SU-DHL-6 (cell line): Measurements from ENCODE around the gene TRAK2.

Experiments used
- H2AFZ ChIP-seq: fragments of 200-600 bp; sonication (generic); 2 replicates; pipeline ENCODE4 v1.6.1; 2014; ENCODE audit warnings: low read depth, mild to moderate bottlenecking, moderate library complexity, mixed read lengths, antibody characterized with exemption, low read length; ENCODE audit not compliant: severe bottlenecking
- H3F3A ChIP-seq: fragments of 200-600 bp; shearing (Covaris generic); 2 replicates; pipeline ENCODE4 v1.6.0; 2016; ENCODE audit warnings: antibody characterized with exemption, mild to moderate bottlenecking; ENCODE audit not compliant: insufficient read depth
- H3K27ac ChIP-seq: fragments of 200-600 bp; sonication (generic); 2 replicates; pipeline ENCODE4 v1.5.1; 2016; ENCODE audit warnings: low read depth, mild to moderate bottlenecking, low read length, moderate library complexity, mixed read lengths
- H3K27me3 ChIP-seq: fragments of 200-600 bp; sonication (generic), shearing (Covaris generic); 2 replicates; pipeline ENCODE4 v1.6.0; 2014; ENCODE audit warnings: mild to moderate bottlenecking, low read length
- H3K36me3 ChIP-seq: fragments of 200-600 bp; sonication (generic); 2 replicates; pipeline ENCODE4 v1.6.1; 2014; ENCODE audit warnings: mild to moderate bottlenecking, low read length, mixed read lengths
- H3K4me2 ChIP-seq: fragments of 300-600, 200-600 bp; shearing (Covaris generic), sonication (generic); 2 replicates; pipeline ENCODE4 v1.6.0; 2014; ENCODE audit warnings: low read length, low read depth, mild to moderate bottlenecking; ENCODE audit not compliant: poor library complexity, severe bottlenecking
- H3K4me3 ChIP-seq: fragments of 200-600 bp; sonication (generic); 2 replicates; pipeline ENCODE4 v1.5.1; 2014; ENCODE audit warnings: antibody characterized with exemption, low read length, mild to moderate bottlenecking, mixed read lengths; ENCODE audit not compliant: insufficient read depth, poor library complexity, severe bottlenecking
- H3K79me2 ChIP-seq: fragments of 200-600 bp; sonication (generic); 2 replicates; pipeline ENCODE4 v1.6.1; 2014; ENCODE audit warnings: mild to moderate bottlenecking, low read length, moderate library complexity; ENCODE audit not compliant: insufficient read depth
- H3K9ac ChIP-seq: fragments of 200-600 bp; sonication (generic); 2 replicates; pipeline ENCODE4 v1.7.0; 2014; ENCODE audit warnings: mild to moderate bottlenecking, low read length
- H3K9me2 ChIP-seq: fragments of 200-600 bp; sonication (generic); replicated peaks from 2 replicates; pipeline ENCODE4 v1.6.1; 2014; ENCODE audit warnings: low read length; ENCODE audit not compliant: insufficient read depth
- H3K9me3 ChIP-seq: fragments of 200-600 bp; sonication (generic); 2 replicates; pipeline ENCODE4 v1.6.1; 2014; ENCODE audit warnings: low read length, mixed read lengths; ENCODE audit not compliant: insufficient read depth
- H4K20me1 ChIP-seq: fragments of 200-600 bp; sonication (generic); 2 replicates; pipeline ENCODE4 v1.6.1; 2014; ENCODE audit warnings: low read depth, mild to moderate bottlenecking, antibody characterized with exemption, low read length, moderate library complexity, mixed read lengths
- CTCF ChIP-seq: fragments of 200-600 bp; sonication (generic); IDR thresholded peaks from one replicate; pipeline ENCODE4 v1.5.1; 2017; ENCODE audit warnings: antibody characterized with exemption, mild to moderate bottlenecking, low read length, moderate library complexity; ENCODE audit not compliant: insufficient read depth, poor library complexity, severe bottlenecking
- EZH2phosphoT487 ChIP-seq: fragments of 200-600 bp; sonication (generic), shearing (Covaris generic); conservative IDR thresholded peaks from 2 replicates; pipeline ENCODE4 v1.6.1; 2018; ENCODE audit warnings: mild to moderate bottlenecking, antibody characterized with exemption, low read length, moderate library complexity, mixed read lengths

The TRAK2 gene

DNA sequence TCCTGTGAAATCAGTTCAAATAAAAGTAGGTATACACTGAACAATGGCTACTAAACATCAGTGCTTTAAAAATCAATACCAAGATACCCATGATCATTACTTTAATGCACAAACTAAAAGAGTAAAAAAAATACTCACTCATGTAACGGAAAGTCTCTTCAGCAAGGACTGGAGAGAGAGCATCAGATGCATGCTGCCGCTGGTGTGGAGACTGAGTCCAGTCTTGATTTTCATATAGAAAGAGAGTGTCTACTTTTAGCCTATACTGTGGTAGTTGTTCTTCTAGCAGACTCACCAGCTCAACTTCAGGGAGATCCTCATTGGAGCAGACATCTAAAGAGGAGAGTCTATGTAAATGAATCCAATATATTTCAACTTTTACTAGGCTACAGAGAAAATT is 44.0 kb downstream of the TRAK2 start:
- Histone ChIP-seq H4K20me1 (no peaks in the 10 kb centered on the region), H3K4me3 (no peak overlapping the region), H3F3A (no peaks in the 10 kb centered on the region), H3K27ac (no peak overlapping the region), H3K4me2 (no peak overlapping the region), H3K36me3 (no peaks in the 10 kb centered on the region), H2AFZ (no peak overlapping the region), H3K9me3 (no peaks in the 10 kb centered on the region), H3K27me3 (no peaks in the 10 kb centered on the region), H3K9ac (no peak overlapping the region), H3K79me2 (no peaks in the 10 kb centered on the region), H3K9me2 (no peaks in the 10 kb centered on the region)
- TF ChIP-seq EZH2phosphoT487 (no peak), CTCF (no peak)

DNA sequence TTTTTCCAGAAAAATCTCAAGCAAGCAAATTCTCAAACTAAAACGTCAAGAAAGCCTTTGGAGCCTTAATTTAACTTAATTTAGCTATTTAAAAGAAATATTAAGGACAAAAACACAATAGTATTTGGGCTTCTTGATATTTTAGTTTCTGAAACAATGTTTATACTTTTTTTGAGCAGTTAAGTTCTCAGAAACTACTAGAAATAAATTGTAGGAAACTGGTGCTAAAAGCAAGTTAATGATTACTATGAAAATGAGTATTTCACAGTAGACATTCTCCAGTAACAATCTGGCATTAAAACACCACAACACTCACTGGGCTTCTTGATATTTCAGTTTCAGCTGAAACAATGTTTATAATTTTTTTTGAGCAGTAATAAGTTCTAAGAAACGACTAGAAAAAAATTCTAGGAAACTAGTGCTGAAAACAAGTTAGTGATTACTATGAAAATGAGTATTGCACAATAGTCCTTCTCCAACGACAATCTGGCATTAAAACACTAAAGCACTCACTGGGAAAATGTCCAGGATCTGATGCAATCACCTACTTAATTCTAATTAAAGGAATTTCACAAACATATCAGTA is 45.1 kb downstream of the TRAK2 start:
- H3K4me2 ChIP-seq: no peak overlapping the region
- H3K27me3 ChIP-seq: no peaks in the 10 kb centered on the region
- H3K36me3 ChIP-seq: no peaks in the 10 kb centered on the region
- no peaks in the 10 kb centered on the region for H3K79me2 ChIP-seq
- no peak overlapping the region for H3K4me3 ChIP-seq
- no peaks in the 10 kb centered on the region for H4K20me1 ChIP-seq
- no peaks in the 10 kb centered on the region for H3K9me3 ChIP-seq
- no peaks in the 10 kb centered on the region for H3F3A ChIP-seq
- H3K9me2 ChIP-seq: no peaks in the 10 kb centered on the region
- no peak overlapping the region for H3K9ac ChIP-seq
- TF ChIP-seq CTCF: no peak
- TF ChIP-seq EZH2phosphoT487: no peak
- no peak overlapping the region for H3K27ac ChIP-seq
- H2AFZ ChIP-seq: no peak overlapping the region

DNA sequence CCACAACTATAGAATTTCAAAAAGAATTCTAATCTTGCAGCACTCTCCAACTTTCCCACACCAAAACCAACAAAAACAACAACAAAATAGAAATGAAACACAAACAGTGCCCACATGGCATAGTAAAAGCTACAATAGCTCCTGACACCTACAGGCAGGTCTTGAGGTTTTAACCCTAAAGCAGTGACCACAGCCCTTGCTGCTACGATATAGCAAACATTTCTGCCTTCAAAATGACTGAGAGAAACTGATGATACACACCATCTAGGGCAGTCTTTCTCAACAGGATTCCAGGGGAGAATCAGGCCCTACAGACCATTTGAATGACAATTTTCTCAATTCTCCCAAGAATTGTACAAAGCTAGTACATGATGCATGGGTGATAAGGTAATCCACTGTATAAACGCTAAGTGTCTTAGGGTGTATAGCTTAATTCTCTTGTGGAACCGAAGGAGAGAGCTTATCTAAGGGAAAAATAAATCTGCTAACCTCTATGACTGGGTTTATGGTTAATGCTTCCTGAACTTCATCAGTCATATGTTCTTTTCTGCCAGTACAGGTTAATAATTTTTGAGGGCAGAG is 46.5 kb downstream of the TRAK2 start:
- Histone ChIP-seq H3K9me3 (no peaks in the 10 kb centered on the region), H3K9ac (no peak overlapping the region), H3K9me2 (no peaks in the 10 kb centered on the region), H2AFZ (no peak overlapping the region), H4K20me1 (no peaks in the 10 kb centered on the region), H3F3A (no peaks in the 10 kb centered on the region), H3K27me3 (no peaks in the 10 kb centered on the region), H3K4me3 (no peak overlapping the region), H3K79me2 (no peaks in the 10 kb centered on the region), H3K36me3 (no peaks in the 10 kb centered on the region), H3K4me2 (no peak overlapping the region), H3K27ac (no peak overlapping the region)
- TF ChIP-seq CTCF (no peak), EZH2phosphoT487 (no peak)
